HEK293 (cell line): Measurements from ENCODE around the gene HYAL4.

ENCODE experiments used
- CTCF ChIA-PET: fragments of 350-600 bp; formaldehyde crosslinking; extraction: SDS; loops from one replicate; lab custom pipeline; 2021; ENCODE audit warnings: antibody characterized with exemption; lab: Yijun Ruan, JAX
- POLR2A ChIA-PET: fragments of 300-600 bp; formaldehyde crosslinking; extraction: SDS; loops from one replicate; lab custom pipeline; 2020; ENCODE audit warnings: antibody characterized with exemption, inconsistent platforms; lab: Yijun Ruan, JAX
- H3K27ac ChIP-seq: fragments of 200-500 bp; sonication (Bioruptor generic); 2 replicates; pipeline ENCODE4 v1.5.1; 2014; ENCODE audit warnings: low read depth, low read length, control low read depth, inconsistent platforms; ENCODE audit errors: extremely low read depth
- H3K36me3 ChIP-seq, 2 experiments: fragments of 200-500 bp in 1 of 2; sonication (Bioruptor generic) in 1 of 2; 1 replicate in 1 of 2; 2 replicates in 1 of 2; pipeline ENCODE4 v1.5.1; 2014 to 2017; ENCODE audit warnings: inconsistent platforms in 2 of 2, low read length in 2 of 2; ENCODE audit not compliant: control insufficient read depth in 2 of 2, insufficient read depth in 1 of 2
- H3K4me1 ChIP-seq: fragments of 200-500 bp; sonication (Bioruptor generic); 2 replicates; pipeline ENCODE4 v1.5.1; 2014; ENCODE audit warnings: mild to moderate bottlenecking, low read length, inconsistent platforms; ENCODE audit not compliant: control insufficient read depth, insufficient read depth
- H3K4me3 ChIP-seq: 2 replicates; pipeline ENCODE4 v1.5.1; 2011; ENCODE audit warnings: low read depth, mild to moderate bottlenecking, control low read depth, low read length, moderate library complexity
- H3K9me3 ChIP-seq: fragments of 200-500 bp; sonication (Bioruptor generic); 2 replicates; pipeline ENCODE4 v1.5.1; 2014; ENCODE audit warnings: low read depth, low read length, inconsistent platforms; ENCODE audit not compliant: control insufficient read depth, insufficient read depth
- FEZF1 ChIP-seq: fragments of 450-650 bp; formaldehyde crosslinking; IDR thresholded peaks from 2 replicates; pipeline ENCODE4 v1.5.1; 2016; ENCODE audit warnings: missing biosample characterization, missing genetic modification characterization
- GLIS1 ChIP-seq: fragments of 450-650 bp; formaldehyde crosslinking; IDR thresholded peaks from 2 replicates; pipeline ENCODE4 v1.5.1; 2016; ENCODE audit warnings: missing biosample characterization, missing genetic modification characterization
- INSM2 ChIP-seq: fragments of 450-650 bp; formaldehyde crosslinking; IDR thresholded peaks from 2 replicates; pipeline ENCODE4 v1.5.1; 2016; ENCODE audit warnings: missing biosample characterization, missing genetic modification characterization
- KLF1 ChIP-seq: fragments of 450-650 bp; formaldehyde crosslinking; IDR thresholded peaks from 2 replicates; pipeline ENCODE4 v1.5.1; 2016; ENCODE audit warnings: missing biosample characterization, missing genetic modification characterization
- MEIS1 ChIP-seq: sonication (generic); formaldehyde crosslinking; IDR thresholded peaks from 2 replicates; pipeline ENCODE4 v1.8.1; 2022; ENCODE audit warnings: missing genetic modification reagents, mild to moderate bottlenecking, borderline replicate concordance
- SP7 ChIP-seq: fragments of 450-650 bp; formaldehyde crosslinking; IDR thresholded peaks from 2 replicates; pipeline ENCODE4 v1.5.1; 2016; ENCODE audit warnings: missing biosample characterization, missing genetic modification characterization
- ZBTB11 ChIP-seq: fragments of 450-650 bp; formaldehyde crosslinking; conservative IDR thresholded peaks from 2 replicates; pipeline ENCODE4 v1.5.1; 2016; ENCODE audit warnings: low read depth, missing biosample characterization, missing genetic modification characterization
- ZFP41 ChIP-seq: fragments of 450-650 bp; formaldehyde crosslinking; IDR thresholded peaks from 2 replicates; pipeline ENCODE4 v1.5.1; 2016; ENCODE audit warnings: missing biosample characterization, missing genetic modification characterization, borderline replicate concordance
- ZNF19 ChIP-seq: fragments of 450-650 bp; formaldehyde crosslinking; IDR thresholded peaks from 2 replicates; pipeline ENCODE4; 2016; ENCODE audit warnings: missing biosample characterization, missing genetic modification characterization, low read depth
- ZNF211 ChIP-seq: fragments of 450-650 bp; formaldehyde crosslinking; IDR thresholded peaks from 2 replicates; pipeline ENCODE4 v1.5.1; 2016; ENCODE audit warnings: low read depth, missing biosample characterization, missing genetic modification characterization
- ZNF24 ChIP-seq: fragments of 450-650 bp; formaldehyde crosslinking; IDR thresholded peaks from 2 replicates; pipeline ENCODE4 v1.5.1; 2016; ENCODE audit warnings: missing biosample characterization, missing genetic modification characterization
- ZNF354C ChIP-seq: fragments of 450-650 bp; formaldehyde crosslinking; IDR thresholded peaks from 2 replicates; pipeline ENCODE4 v1.5.1; 2016; ENCODE audit warnings: missing biosample characterization, missing genetic modification characterization, low read depth, borderline replicate concordance
- ZNF391 ChIP-seq: fragments of 450-650 bp; formaldehyde crosslinking; IDR thresholded peaks from 2 replicates; pipeline ENCODE4 v1.5.1; 2016; ENCODE audit warnings: low read depth, missing biosample characterization, missing genetic modification characterization, borderline replicate concordance
- ZNF433 ChIP-seq: fragments of 450-650 bp; formaldehyde crosslinking; IDR thresholded peaks from 2 replicates; pipeline ENCODE4 v1.5.1; 2016; ENCODE audit warnings: missing biosample characterization, missing genetic modification characterization, low read depth
- ZNF610 ChIP-seq: fragments of 450-650 bp; formaldehyde crosslinking; IDR thresholded peaks from 2 replicates; pipeline ENCODE4 v1.5.1; 2016; ENCODE audit warnings: missing biosample characterization, missing genetic modification characterization, borderline replicate concordance
- TF ChIP-seq, protein P1 (sequence below): fragments of 450-650 bp; formaldehyde crosslinking; IDR thresholded peaks from 2 replicates; pipeline ENCODE4 v1.5.1; 2016; ENCODE audit warnings: missing biosample characterization, missing genetic modification characterization
- TF ChIP-seq, protein P2 (sequence below): fragments of 450-650 bp; formaldehyde crosslinking; IDR thresholded peaks from 2 replicates; pipeline ENCODE4; 2016; ENCODE audit warnings: missing biosample characterization, missing genetic modification characterization
- TF ChIP-seq, protein P3 (sequence below): fragments of 450-650 bp; formaldehyde crosslinking; IDR thresholded peaks from 2 replicates; pipeline ENCODE4 v1.5.1; 2016; ENCODE audit warnings: missing biosample characterization, missing genetic modification characterization
- TF ChIP-seq, protein P4 (sequence below): fragments of 450-650 bp; formaldehyde crosslinking; IDR thresholded peaks from 2 replicates; pipeline ENCODE4 v1.5.1; 2017; ENCODE audit warnings: missing biosample characterization, missing genetic modification characterization

Gene HYAL4

GRCh38 chr7:123828805-123829204 lies 16.2 kb upstream of the HYAL4 start:
- ChIA-PET CTCF (interaction anchor here (0.5 kb wide), 1 partner anchor 26 kb away, joined by 4 read pairs; no protein-coding TSS in a partner anchor), POLR2A (no interaction called here)
- TF ChIP-seq, protein P1, sequence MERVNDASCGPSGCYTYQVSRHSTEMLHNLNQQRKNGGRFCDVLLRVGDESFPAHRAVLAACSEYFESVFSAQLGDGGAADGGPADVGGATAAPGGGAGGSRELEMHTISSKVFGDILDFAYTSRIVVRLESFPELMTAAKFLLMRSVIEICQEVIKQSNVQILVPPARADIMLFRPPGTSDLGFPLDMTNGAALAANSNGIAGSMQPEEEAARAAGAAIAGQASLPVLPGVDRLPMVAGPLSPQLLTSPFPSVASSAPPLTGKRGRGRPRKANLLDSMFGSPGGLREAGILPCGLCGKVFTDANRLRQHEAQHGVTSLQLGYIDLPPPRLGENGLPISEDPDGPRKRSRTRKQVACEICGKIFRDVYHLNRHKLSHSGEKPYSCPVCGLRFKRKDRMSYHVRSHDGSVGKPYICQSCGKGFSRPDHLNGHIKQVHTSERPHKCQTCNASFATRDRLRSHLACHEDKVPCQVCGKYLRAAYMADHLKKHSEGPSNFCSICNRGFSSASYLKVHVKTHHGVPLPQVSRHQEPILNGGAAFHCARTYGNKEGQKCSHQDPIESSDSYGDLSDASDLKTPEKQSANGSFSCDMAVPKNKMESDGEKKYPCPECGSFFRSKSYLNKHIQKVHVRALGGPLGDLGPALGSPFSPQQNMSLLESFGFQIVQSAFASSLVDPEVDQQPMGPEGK (tag by site-specific recombination) = no peak
- TF ChIP-seq SP7 (tag by site-specific recombination) (no peak), ZBTB11 (tag by site-specific recombination) (no peak), KLF1 (tag by site-specific recombination) (no peak), GLIS1 (tag by site-specific recombination) (no peak), INSM2 (tag by site-specific recombination) (no peak), ZNF24 (no peak)

DNA sequence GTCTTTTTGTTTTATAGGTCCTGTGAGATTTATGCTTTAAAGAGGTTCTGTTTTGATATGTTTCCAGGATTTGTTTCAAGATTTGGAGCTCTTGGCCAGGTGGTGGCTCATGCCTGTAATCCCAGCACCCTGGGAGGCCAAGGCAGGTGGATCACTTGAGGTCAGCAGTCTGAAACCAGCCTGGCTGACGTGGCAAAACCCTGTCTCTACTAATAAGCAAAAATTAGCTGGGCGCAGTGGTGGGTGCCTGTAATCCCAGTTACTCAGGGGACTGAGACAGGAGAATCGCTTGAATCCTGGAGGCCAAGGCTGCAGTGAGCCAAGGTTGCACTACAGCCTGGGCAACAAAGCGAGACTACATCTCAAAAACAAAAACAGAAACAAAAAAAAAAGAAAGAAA lies 8.3 kb upstream of the HYAL4 start:
- ChIA-PET CTCF (interaction anchor here (0.6 to 2.8 kb wide), 2 partner anchors 28 to 298 kb away, joined by 4 to 8 read pairs; no protein-coding TSS in a partner anchor), POLR2A (no interaction called here)
- H3K4me3 ChIP-seq = no peak overlapping the region
- H3K4me1 ChIP-seq = no peaks in the 10 kb centered on the region
- no peaks in the 10 kb centered on the region for H3K36me3 ChIP-seq
- H3K9me3 ChIP-seq = no peaks in the 10 kb centered on the region
- TF ChIP-seq, protein P2, sequence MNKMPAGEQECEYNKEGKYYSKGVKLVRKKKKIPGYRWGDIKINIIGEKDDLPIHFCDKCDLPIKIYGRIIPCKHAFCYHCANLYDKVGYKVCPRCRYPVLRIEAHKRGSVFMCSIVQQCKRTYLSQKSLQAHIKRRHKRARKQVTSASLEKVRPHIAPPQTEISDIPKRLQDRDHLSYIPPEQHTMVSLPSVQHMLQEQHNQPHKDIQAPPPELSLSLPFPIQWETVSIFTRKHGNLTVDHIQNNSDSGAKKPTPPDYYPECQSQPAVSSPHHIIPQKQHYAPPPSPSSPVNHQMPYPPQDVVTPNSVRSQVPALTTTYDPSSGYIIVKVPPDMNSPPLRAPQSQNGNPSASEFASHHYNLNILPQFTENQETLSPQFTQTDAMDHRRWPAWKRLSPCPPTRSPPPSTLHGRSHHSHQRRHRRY = no peak
- TF ChIP-seq ZNF354C (no peak), ZNF610 (no peak), ZNF433 (tag by site-specific recombination) (no peak), MEIS1 (CRISPR knock-in tag) (no peak), ZNF211 (no peak), ZNF19 (tag by site-specific recombination) (no peak), ZNF391 (tag by site-specific recombination) (no peak), ZFP41 (tag by site-specific recombination) (no peak), FEZF1 (tag by site-specific recombination) (no peak)
- TF ChIP-seq, protein P3, sequence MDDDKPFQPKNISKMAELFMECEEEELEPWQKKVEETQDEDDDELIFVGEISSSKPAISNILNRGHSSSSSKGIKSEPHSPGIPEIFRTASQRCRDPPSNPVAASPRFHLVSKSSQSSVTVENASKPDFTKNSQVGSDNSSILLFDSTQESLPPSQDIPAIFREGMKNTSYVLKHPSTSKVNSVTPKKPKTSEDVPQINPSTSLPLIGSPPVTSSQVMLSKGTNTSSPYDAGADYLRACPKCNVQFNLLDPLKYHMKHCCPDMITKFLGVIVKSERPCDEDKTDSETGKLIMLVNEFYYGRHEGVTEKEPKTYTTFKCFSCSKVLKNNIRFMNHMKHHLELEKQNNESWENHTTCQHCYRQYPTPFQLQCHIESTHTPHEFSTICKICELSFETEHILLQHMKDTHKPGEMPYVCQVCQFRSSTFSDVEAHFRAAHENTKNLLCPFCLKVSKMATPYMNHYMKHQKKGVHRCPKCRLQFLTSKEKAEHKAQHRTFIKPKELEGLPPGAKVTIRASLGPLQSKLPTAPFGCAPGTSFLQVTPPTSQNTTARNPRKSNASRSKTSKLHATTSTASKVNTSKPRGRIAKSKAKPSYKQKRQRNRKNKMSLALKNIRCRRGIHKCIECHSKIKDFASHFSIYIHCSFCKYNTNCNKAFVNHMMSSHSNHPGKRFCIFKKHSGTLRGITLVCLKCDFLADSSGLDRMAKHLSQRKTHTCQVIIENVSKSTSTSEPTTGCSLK = no peak
- TF ChIP-seq, protein P4, sequence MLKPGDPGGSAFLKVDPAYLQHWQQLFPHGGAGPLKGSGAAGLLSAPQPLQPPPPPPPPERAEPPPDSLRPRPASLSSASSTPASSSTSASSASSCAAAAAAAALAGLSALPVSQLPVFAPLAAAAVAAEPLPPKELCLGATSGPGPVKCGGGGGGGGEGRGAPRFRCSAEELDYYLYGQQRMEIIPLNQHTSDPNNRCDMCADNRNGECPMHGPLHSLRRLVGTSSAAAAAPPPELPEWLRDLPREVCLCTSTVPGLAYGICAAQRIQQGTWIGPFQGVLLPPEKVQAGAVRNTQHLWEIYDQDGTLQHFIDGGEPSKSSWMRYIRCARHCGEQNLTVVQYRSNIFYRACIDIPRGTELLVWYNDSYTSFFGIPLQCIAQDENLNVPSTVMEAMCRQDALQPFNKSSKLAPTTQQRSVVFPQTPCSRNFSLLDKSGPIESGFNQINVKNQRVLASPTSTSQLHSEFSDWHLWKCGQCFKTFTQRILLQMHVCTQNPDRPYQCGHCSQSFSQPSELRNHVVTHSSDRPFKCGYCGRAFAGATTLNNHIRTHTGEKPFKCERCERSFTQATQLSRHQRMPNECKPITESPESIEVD (tag by site-specific recombination) = no peak
- H3K27ac ChIP-seq = no peak overlapping the region

More at GRCh38 chr7:123828805-123829204, 16.2 kb upstream of the HYAL4 start:
- Histone ChIP-seq H3K4me3 (no peak overlapping the region), H3K9me3 (no peaks in the 10 kb centered on the region), H3K4me1 (no peaks in the 10 kb centered on the region), H3K27ac (no peak overlapping the region), H3K36me3 (no peaks in the 10 kb centered on the region)
